A673 (cell line): Measurements from ENCODE around the gene NOP16. TPM values are rescaled to one million over a fixed set of nuclear protein-coding genes. Genes with fewer than 3 reads are reported as not detected.

Experiments
- BruUV-seq: library from RNA; stranded (reverse); fragments of 400-500 nt; replicated peaks from 2 replicates; lab custom pipeline; 2021; lab: Mats Ljungman, UMichigan
- CTCF ChIA-PET: fragments of 300-600 bp; sonication (Branson Sonifier 250); formaldehyde crosslinking; loops from one replicate; lab custom pipeline; 2022; ENCODE audit warnings: antibody characterized with exemption; lab: Charles Lee
- POLR2A ChIA-PET: fragments of 300-600 bp; sonication (Branson Sonifier 250); formaldehyde crosslinking; loops from one replicate; lab custom pipeline; 2022; ENCODE audit warnings: antibody characterized with exemption; ENCODE audit not compliant: low non-redundant PET; lab: Charles Lee
- DNase-seq: peaks from one replicate; pipeline ENCODE4 v3.0.0-alpha.2; 2015; ENCODE audit warnings: low spot score
- H3K27ac ChIP-seq: fragments of 200-600 bp; sonication (generic); 2 replicates; pipeline ENCODE4 v1.5.1; 2016; ENCODE audit warnings: mixed run types, low read depth, mild to moderate bottlenecking, mixed read lengths, antibody characterized with exemption, low read length; ENCODE audit not compliant: poor library complexity, severe bottlenecking
- H3K27me3 ChIP-seq: fragments of 200-600 bp; sonication (generic); replicated peaks from 2 replicates; pipeline ENCODE4 v1.6.1; 2017; ENCODE audit warnings: mixed run types, low read depth, mild to moderate bottlenecking, mixed read lengths, antibody characterized with exemption, low read length; ENCODE audit not compliant: insufficient read depth, poor library complexity
- H3K36me3 ChIP-seq: fragments of 200-600 bp; sonication (generic); 2 replicates; pipeline ENCODE4 v1.6.1; 2016; ENCODE audit warnings: mixed run types, mild to moderate bottlenecking, mixed read lengths, antibody characterized with exemption, low read length; ENCODE audit not compliant: insufficient read depth, poor library complexity, severe bottlenecking
- H3K4me1 ChIP-seq: fragments of 200-600 bp; sonication (generic); 2 replicates; pipeline ENCODE4 v1.6.1; 2017; ENCODE audit warnings: mixed run types, mild to moderate bottlenecking, mixed read lengths, antibody characterized with exemption, low read length; ENCODE audit not compliant: insufficient read depth, poor library complexity, severe bottlenecking
- H3K4me3 ChIP-seq: fragments of 200-600 bp; sonication (generic); 2 replicates; pipeline ENCODE4 v1.5.1; 2016; ENCODE audit warnings: low read depth, mixed run types, mild to moderate bottlenecking, mixed read lengths, low read length; ENCODE audit not compliant: poor library complexity, severe bottlenecking
- H3K9me3 ChIP-seq: fragments of 200-600 bp; sonication (generic); 2 replicates; pipeline ENCODE4 v1.6.1; 2016; ENCODE audit warnings: mixed run types, low read depth, mild to moderate bottlenecking, mixed read lengths, antibody characterized with exemption, low read length; ENCODE audit not compliant: poor library complexity, severe bottlenecking
- CTCF ChIP-seq: fragments of 300-800, 200-600 bp; sonication (generic); conservative IDR thresholded peaks from 2 replicates; pipeline ENCODE4 v1.5.1; 2017; ENCODE audit warnings: low read depth, mild to moderate bottlenecking, antibody characterized with exemption, low read length, moderate library complexity, mixed read lengths
- EZH2 ChIP-seq: fragments of 200-600 bp; sonication (generic); IDR thresholded peaks from 2 replicates; pipeline ENCODE4 v1.6.1; 2017; ENCODE audit warnings: borderline replicate concordance, low read depth, mild to moderate bottlenecking, mixed read lengths, antibody characterized with exemption, low read length; ENCODE audit not compliant: poor library complexity, severe bottlenecking
- intact Hi-C: fragments of 100-400 bp; cut with micrococcal nuclease; formaldehyde crosslinking; loops from one replicate; pipeline ENCODE4 v1.10.0; 2022; ENCODE audit not compliant: unreplicated experiment
- microRNA-seq: library from miRNA; unstranded; fragments of <30 nt; microRNA quantifications from one replicate; pipeline ENCODE4 v1.2.0, GENCODE V29; 2021
- total RNA-seq: library from RNA; stranded (reverse); gene quantifications from 2 replicates; pipeline ENCODE4 v1.2.3, GENCODE V29; 2021

Gene NOP16
- total RNA-seq, 1 experiment from 2014 or later = 66.0 TPM

GRCh38 chr5:176334031-176334770, 54.2 kb downstream of the NOP16 start:
- no peaks in the 10 kb centered on the region for H3K27me3 ChIP-seq
- no peak overlapping the region for H3K27ac ChIP-seq
- ChIA-PET POLR2A (no interaction called here), CTCF (no interaction called here)
- H3K4me1 ChIP-seq = no peaks in the 10 kb centered on the region
- H3K36me3 ChIP-seq = peaks cover 10% of the 10 kb centered on the region
- intact Hi-C loops = no loop called here
- H3K4me3 ChIP-seq = no peak overlapping the region
- no TSS peak for BruUV-seq
- no peak for TF ChIP-seq CTCF
- no peak for TF ChIP-seq EZH2
- H3K9me3 ChIP-seq = peaks cover 3% of the 10 kb centered on the region
- no peak for DNase-seq

Small RNA genes within 50 kb of the gene (microRNA-seq; reads per million reads assigned to microRNA genes)
- 8.6 reads per million, percentile 27 among the genes with 10 or more reads in this experiment for gene MIR1271

Other genes with a start within 250 kb of the NOP16 start
- gene SIMC1, start 150.2 kb downstream of the NOP16 start, total RNA-seq = 26.6 and 31.1 TPM in 2 replicates
- gene KIAA1191, start 26.8 kb downstream of the NOP16 start, total RNA-seq = 99.3 and 102 TPM in 2 replicates
- 13.6 and 15.8 TPM in 2 replicates for gene ARL10, start 23.1 kb downstream of the NOP16 start, total RNA-seq
- 80.3 and 81.7 TPM in 2 replicates for gene HIGD2A, start 153 bp upstream of the NOP16 start, total RNA-seq
- gene CLTB, start 27.9 kb upstream of the NOP16 start, total RNA-seq = 48.9 and 61.8 TPM in 2 replicates
- gene FAF2, start 59.8 kb upstream of the NOP16 start, total RNA-seq = 50.7 and 53.2 TPM in 2 replicates
- 80.3 and 92.8 TPM in 2 replicates for gene RNF44, start 148.8 kb upstream of the NOP16 start, total RNA-seq
- 0.35 TPM in 1 of 2 replicates, not detected in the other for gene CDHR2, start 160.7 kb upstream of the NOP16 start, total RNA-seq
- gene GPRIN1, start 221.6 kb upstream of the NOP16 start, total RNA-seq = 16.7 and 18.9 TPM in 2 replicates
- not detected in 2 replicates for gene SNCB, start 241.9 kb upstream of the NOP16 start, total RNA-seq
- not detected in 2 replicates for gene EIF4E1B, start 242.1 kb upstream of the NOP16 start, total RNA-seq